GM12875 (cell line): ENCODE results near the gene CARD19.
A peak's percentile ranks its signal among the peaks of the same experiment; 100 is the strongest.

ENCODE experiments used
- H3K4me3 ChIP-seq: one replicate; pipeline ENCODE4 v1.5.1; 2011; ENCODE audit warnings: low read depth, low read length, control low read depth
- CTCF ChIP-seq: IDR thresholded peaks from 2 replicates; pipeline ENCODE4 v1.5.1; 2011; ENCODE audit warnings: low read depth, mild to moderate bottlenecking, control low read depth, inconsistent platforms, low read length, moderate library complexity, borderline replicate concordance; ENCODE audit not compliant: insufficient read depth

Gene CARD19

GRCh38 chr9:93119953-93120845 is 24.2 kb downstream of the CARD19 start:
- peak; percentile 64; the same call in 1 of the 2 replicates for TF ChIP-seq CTCF
- H3K4me3 ChIP-seq, result no peak overlapping the region

- H3K4me3 ChIP-seq, result no peak overlapping the region
- no peak for TF ChIP-seq CTCF
Observed at GRCh38 chr9:93120846-93121315, 24.9 kb downstream of the CARD19 start.

- no peak overlapping the region for H3K4me3 ChIP-seq
- TF ChIP-seq CTCF, result no peak
Observed at GRCh38 chr9:93121316-93122241, 25.6 kb downstream of the CARD19 start.

GRCh38 chr9:93122721-93123221 is 26.8 kb downstream of the CARD19 start:
- H3K4me3 ChIP-seq, result no peak overlapping the region
- no peak for TF ChIP-seq CTCF

GRCh38 chr9:93123561-93124283 is 27.7 kb downstream of the CARD19 start:
- no peak overlapping the region for H3K4me3 ChIP-seq
- TF ChIP-seq CTCF, result no peak

- no peak for TF ChIP-seq CTCF
Observed at GRCh38 chr9:93124793-93125192, 28.8 kb downstream of the CARD19 start.

More at GRCh38 chr9:93124793-93125192, 28.8 kb downstream of the CARD19 start:
- no peak overlapping the region for H3K4me3 ChIP-seq
